Measurements from ENCODE around the gene HS3ST3B1.

- TF ChIP-seq CTCF (conservative IDR thresholded peaks at IDR 0.05; ENCODE audit: low read depth, low read length): no peak
- no peak for TF ChIP-seq EZH2 (IDR thresholded peaks at IDR 0.05; ENCODE audit: low read length, unreplicated experiment)
- no peak for TF ChIP-seq EZH2phosphoT487 (IDR thresholded peaks at IDR 0.05; ENCODE audit: borderline replicate concordance, low read length)
Observed at GRCh38 chr17:14304773-14305517, 4.1 kb downstream of the HS3ST3B1 start.
